GM18909 (cell line): Measurements from ENCODE around the gene STARD10.
"Not testable (repeated sequence)": the region's sequence is repeated elsewhere in the genome, so short reads cannot be mapped to it uniquely, and the experiment has no call there.

Source experiments
- ATAC-seq: cut with Tn5 transposase; IDR thresholded peaks from one replicate; pipeline ENCODE4 v1.9.1; 2021; ENCODE audit warnings: mild to moderate bottlenecking; ENCODE audit not compliant: unreplicated experiment, poor library complexity

Gene STARD10

GRCh38 chr11:72793425-72794367 lies at the start of gene STARD10:
Gene STARD10 (minus strand): TSS chr11:72794047. CDS start chr11:72781181, 12,866 bp downstream.
- peak; percentile 91 for ATAC-seq

GRCh38 chr11:72842653-72843330 lies 48.9 kb upstream of the STARD10 start:
- no peak for ATAC-seq

DNA sequence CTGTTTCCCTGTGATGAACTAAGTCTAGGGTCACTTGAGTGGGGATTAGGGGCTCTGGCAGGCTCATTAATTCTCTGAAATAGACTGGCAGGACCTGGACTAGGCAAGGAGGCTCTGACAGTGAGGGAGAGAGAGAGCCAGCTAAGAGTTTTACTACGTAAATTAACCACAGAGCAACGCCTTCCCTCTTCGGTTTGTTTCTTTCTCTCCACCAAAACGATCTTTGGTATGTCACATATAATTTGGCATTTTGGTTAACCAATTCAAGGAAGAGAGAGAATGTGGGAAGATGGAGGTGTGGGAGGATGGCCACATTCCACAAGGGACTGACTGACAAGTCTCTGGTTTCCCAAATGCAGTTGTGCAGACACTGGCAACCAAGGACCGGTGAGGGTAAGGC lies 48.3 kb upstream of the STARD10 start:
- ATAC-seq = no peak

- ATAC-seq = no peak
These were observed 47.5 kb upstream of the STARD10 start for GRCh38 chr11:72841397-72841796.

- no peak for ATAC-seq
These were observed 46.9 kb upstream of the STARD10 start for GRCh38 chr11:72840780-72841179.

DNA sequence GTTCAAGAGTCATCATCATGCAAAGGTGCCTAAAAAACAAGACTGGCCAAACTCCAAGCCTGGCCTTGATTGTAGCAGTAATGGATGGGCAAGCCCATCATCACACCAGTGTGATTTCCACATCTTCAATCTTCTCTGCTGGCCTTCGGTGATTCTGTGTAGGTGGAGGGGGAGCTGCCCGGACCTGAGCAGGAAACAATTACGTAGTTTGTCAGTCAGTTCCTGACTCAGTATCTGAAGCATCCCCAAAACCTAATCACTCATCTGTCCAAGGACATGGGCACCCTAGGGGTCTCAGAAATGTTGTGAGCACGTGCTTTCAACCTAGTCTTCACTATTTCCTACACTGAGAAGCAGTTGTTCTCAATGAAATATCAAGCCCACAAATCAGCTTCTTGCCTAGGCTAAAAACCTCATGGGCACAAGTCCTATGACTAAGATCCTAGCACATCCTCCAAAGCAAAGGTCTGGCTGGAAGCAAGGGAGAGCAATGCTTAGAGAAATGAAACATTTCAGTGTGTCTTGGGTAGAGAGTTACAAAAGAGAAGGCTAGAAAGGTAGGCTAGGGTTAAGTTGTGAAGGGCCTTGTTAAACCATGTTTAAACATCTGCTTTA lies 45.0 kb upstream of the STARD10 start:
- no peak for ATAC-seq

DNA sequence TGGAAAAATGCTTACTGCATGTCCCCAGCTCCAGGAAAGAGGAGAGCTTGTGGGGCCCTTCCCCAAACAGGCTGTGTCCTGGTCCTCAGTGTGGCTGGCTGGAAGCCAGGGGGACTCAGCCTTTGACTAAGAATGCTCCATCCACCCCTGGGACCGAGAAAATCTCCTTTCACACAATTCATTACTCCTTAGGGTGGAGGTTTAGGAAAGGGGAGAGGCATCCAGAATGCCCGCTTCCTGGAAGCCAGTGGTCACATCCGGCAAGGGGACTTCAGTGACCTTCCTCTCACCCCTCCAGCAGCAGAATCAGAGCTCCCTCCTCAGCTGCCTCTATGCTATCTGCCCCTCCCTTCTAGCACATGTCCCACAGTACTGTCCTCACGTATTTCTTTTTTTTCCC lies 42.3 kb upstream of the STARD10 start:
- ATAC-seq = no peak

DNA sequence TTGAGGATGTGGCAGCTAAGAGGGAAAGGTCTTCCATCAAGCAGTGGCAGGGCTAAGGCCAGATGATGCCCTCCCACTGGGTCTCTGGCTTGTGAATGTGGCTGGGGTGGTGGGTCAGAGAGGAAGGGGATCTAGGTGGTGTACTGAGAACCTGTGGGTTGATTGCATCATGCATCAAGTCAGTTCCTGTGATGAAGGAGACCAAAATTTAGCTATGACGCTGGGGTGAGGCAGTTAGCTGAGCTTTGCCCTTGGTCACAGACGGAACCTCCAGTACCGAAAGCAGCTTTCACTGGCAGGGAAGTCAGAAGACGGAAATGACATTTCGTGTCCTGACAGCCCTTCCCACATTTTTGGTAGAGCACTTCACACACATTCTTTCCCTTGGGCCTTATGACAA lies 41.1 kb upstream of the STARD10 start:
- no peak for ATAC-seq

DNA sequence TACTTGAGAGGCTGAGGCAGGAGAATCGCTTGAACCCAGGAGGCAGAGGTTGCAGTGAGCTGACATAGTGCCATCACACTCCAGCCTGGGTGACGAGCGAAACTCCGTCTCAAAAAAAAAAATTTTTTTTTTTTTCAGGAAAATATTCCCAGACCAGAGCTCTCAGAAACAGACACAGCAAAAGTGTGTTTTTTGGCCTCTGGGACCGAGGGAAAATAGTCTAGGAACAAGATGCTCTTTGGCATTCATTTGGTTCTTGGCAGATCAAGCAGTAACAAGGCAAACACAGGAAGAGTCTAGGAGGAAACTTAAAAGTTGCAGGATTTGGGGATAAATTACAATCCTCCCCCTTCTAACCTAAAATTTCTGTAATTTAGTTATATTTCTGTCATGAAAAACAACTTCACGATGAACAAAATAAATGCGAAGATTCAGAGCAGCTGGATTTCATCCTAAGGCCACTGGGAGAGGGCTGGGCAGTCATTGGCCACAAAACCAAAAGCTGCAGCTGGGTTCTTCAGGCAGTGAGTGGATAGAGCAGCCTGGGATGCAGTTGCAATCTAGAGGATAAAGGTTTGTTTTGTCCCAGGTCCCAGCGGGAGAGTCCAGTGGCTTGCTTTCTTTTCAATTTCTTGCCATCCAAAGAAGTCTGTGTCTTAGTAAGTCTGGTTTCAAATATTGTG lies 40.1 kb upstream of the STARD10 start:
- ATAC-seq = no peak

GRCh38 chr11:72833083-72833733 lies 39.4 kb upstream of the STARD10 start:
- ATAC-seq = no peak

- no peak for ATAC-seq
These were observed 38.6 kb upstream of the STARD10 start for GRCh38 chr11:72832301-72833082.

DNA sequence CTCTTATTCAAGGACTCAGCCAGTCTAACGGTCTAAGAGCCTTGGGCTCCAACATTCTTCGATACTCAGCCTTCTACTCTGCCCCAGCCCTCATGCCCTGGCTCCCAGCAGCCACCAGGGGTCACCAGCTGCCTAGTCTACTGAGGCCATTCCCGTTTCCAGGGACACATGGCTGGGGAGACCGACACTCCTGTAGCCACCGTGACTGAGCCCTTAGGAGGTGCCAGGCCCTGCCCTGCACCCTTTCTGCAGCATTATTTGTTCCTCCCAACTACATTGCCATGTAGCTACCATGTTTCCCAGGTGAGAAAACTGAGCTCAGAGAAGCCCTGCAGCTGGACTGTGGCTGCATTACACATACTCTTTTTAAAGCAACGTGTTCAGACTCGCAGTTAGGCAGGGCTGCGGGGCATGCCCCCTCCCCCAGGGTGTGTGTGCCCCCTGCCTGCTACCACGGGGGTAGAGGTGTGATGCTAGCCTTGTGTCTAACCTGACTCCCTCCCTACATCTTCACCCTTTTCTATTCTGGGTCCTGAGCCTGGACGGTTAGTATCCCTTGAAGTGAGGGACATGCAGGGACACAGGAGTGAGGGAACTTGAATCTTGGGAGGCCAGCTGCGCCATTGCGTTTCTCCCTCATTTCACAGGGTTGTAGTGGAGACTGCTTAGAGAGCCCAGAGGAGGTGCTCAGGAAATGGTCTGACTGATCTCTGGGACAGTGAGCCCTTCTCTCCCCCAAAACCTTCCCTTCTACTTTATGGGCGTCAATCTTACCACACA lies 37.9 kb upstream of the STARD10 start:
- no peak for ATAC-seq

GRCh38 chr11:72829884-72830533 lies 36.2 kb upstream of the STARD10 start:
- no peak for ATAC-seq

DNA sequence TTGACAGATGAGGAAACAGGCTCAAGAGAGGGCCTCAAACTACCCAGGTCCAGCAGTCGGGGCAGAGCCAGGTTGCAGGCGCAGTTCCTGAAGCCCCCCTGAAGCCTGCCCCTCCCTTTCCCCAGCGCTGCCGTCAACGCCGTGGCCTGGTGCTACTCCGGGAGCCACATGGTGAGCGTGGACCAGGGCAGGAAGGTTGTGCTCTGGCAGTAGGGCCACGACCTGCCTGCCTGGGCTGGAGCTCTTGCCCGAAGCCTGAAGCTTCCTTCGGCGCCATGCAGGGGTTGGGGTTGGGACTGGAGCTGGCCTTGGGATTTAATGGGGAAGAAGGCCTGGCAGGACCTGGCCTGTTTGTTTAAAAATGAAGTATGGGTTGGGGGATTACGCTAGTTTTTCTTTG lies 35.3 kb upstream of the STARD10 start:
- ATAC-seq = no peak

GRCh38 chr11:72828692-72829101 lies 34.9 kb upstream of the STARD10 start:
- ATAC-seq = no peak

DNA sequence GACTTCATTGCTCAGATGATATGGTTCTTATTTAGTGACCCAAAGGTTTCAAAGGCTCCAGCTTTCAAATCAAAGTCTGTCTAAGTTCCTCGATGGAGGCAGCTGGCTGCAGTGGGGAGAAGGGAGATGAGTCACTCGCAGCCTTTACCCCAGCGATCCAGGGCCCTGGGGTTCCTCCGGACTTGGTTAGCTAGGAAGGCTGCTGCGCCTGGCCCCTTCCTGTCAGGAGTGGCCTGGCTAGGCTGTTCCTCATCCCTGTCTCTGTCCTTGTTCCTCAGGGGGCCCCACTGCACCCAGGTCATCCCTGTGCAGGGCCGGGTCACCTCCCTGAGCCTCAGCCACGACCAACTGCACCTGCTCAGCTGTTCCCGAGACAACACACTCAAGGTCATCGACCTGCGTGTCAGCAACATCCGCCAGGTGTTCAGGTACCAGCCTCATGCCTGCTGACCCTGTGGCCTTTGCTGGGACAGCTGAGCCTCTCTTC lies 34.3 kb upstream of the STARD10 start:
- ATAC-seq = no peak

- ATAC-seq = not testable (repeated sequence)
These were observed 33.8 kb upstream of the STARD10 start for GRCh38 chr11:72827656-72828055.

GRCh38 chr11:72826942-72827480 lies 33.2 kb upstream of the STARD10 start:
- ATAC-seq = no peak
